Measurements from ENCODE around the gene MBL2.
A peak's percentile ranks its signal among the peaks of the same experiment; 100 is the strongest.

Gene MBL2

DNA sequence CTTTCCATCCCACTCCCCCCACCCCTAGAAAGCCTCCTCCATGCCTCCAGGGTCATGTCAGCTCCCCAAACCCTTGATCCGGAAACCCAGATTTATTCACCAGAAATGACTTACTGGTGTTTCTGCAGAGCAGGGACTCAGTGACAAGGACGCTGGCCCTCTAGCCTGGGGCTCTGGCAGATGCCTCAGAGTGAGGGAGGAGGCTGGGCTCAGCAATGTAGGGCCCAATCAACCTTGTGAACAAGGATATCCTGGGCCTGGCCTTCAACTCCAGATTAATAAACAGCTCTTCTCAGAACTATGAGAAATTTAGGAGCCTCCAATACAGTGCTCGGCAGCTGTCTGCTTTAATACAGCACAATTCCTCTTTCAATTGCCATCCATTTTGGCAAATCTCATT, at the start of gene MBL2:
Gene MBL2 (minus strand): TSS at position 162 of the 400 bp plus-strand sequence. CDS start 1,149 bp downstream, outside the sequence.
- DNase-seq (ENCODE audit: low read depth, low spot score), result no peak
- ChIA-PET POLR2A (no interaction called here), CTCF (interaction anchor here (1.7 to 16.8 kb wide), 3 partner anchors 7 to 129 kb away, joined by 7 to 482 read pairs (median 68); no protein-coding TSS in a partner anchor)
- TF ChIP-seq CTCF (IDR thresholded peaks at IDR 0.05; ENCODE audit: insufficient read depth, low read length, missing control alignments), result no peak
- H3K4me3 ChIP-seq (ENCODE audit: low read depth, low read length), result no peak within 1 kb of the TSS

DNA sequence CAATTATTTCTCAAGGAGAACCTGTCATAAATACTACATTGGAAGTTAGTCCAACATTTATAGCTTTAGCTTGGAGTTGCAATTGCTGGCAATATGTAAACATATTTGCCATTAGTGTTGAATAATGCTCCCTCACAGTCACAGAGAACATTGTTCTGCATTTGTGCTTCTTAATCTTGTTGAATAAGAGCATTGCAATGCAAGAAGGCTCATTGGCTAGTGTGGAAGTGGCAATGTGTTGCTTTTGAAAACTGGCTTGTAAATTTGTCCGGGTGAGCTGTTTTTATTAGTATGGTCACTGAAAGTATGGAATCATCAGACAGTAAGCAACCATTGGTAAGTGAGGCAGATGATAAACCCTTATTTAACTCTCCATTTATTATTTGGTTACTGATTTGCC, 47.7 kb upstream of the MBL2 start:
- ChIA-PET POLR2A (no interaction called here), CTCF (interaction anchor here (0.7 to 0.9 kb wide), 2 partner anchors 10 to 21 kb away, joined by 3 read pairs; no protein-coding TSS in a partner anchor)
- H3K4me3 ChIP-seq (ENCODE audit: low read depth, low read length), result no peak overlapping the region
- DNase-seq (ENCODE audit: low read depth, low spot score), result no peak
- no peak for TF ChIP-seq CTCF (IDR thresholded peaks at IDR 0.05; ENCODE audit: insufficient read depth, low read length, missing control alignments)

DNA sequence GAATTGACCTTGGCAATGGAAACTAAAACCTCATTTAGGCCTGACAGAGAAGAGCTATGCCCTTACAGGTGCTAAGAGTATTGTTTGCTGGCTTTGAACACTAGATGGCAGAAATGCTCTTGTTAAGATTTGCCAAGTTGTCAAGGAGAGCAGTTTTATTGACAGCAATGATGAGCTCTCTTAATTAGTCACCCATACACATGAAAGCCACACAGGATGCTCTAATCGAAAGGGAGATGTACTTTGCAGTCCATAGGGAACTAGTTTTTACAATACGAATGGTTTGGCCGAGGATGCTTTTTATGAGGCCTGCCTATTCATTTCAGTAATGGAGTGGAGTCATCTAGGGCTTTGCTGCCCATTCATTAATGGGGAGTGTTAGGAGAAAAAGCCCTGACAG, 45.4 kb upstream of the MBL2 start:
- peak; percentile 54 for TF ChIP-seq CTCF (IDR thresholded peaks at IDR 0.05; ENCODE audit: insufficient read depth, low read length, missing control alignments)
- CTCF ChIA-PET, result interaction anchor here (0.6 to 3.0 kb wide), 20 partner anchors 11 to 497 kb away, joined by 3 to 20 read pairs (median 4); no protein-coding TSS in a partner anchor
- H3K4me3 ChIP-seq (ENCODE audit: low read depth, low read length), result no peak overlapping the region
- POLR2A ChIA-PET, result no interaction called here
- DNase-seq (ENCODE audit: low read depth, low spot score), result no peak

DNA sequence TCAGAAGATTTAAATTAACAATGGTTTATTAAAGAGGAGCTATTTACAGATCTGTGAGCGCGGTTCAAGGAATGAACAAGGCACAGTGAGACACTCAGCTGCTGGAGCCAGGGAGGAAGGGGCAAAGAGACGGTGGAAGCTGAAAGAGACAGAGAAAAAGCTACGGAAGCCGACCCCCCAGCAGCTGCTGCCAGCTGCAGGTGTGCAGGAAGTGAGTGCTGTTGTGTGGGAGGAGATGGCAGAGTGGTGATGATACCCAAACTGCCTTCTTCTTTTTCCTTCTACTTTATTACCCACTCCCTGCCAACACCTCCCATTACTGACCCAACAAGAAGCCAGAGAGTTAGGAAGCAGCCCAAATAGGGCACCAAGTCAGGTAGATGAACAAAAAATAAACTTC, 41.9 kb upstream of the MBL2 start:
- ChIA-PET CTCF (interaction anchor here (1.3 to 1.6 kb wide), 2 partner anchors 34 to 36 kb away, joined by 3 read pairs; no protein-coding TSS in a partner anchor), POLR2A (no interaction called here)
- DNase-seq (ENCODE audit: low read depth, low spot score), result no peak
- TF ChIP-seq CTCF (IDR thresholded peaks at IDR 0.05; ENCODE audit: insufficient read depth, low read length, missing control alignments), result no peak
- H3K4me3 ChIP-seq (ENCODE audit: low read depth, low read length), result no peak overlapping the region

- no peak for DNase-seq (ENCODE audit: low read depth, low spot score)
- no peak for TF ChIP-seq CTCF (IDR thresholded peaks at IDR 0.05; ENCODE audit: insufficient read depth, low read length, missing control alignments)
- ChIA-PET CTCF (no interaction called here), POLR2A (no interaction called here)
- no peak overlapping the region for H3K4me3 ChIP-seq (ENCODE audit: low read depth, low read length)
Observed at GRCh38 chr10:52811776-52812175, 39.2 kb upstream of the MBL2 start.

DNA sequence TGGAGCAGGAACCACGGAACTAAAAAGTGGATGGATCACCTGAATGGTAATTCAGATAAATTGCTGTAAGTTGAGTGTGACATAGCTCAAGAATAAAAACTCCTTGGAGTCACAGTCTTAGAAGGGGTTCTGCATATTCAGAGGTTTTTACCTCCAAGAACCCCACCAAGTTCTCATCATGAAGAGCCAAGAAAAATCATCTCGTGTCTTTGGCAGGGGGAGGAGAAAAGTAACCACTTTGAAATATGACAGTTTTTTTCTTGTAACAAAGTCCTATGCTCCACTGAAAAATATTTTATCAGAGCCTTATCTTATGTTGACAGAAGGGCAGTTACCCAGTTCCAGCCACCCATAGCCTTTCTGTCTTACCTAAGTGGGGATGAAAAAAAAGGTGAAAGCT, 38.2 kb upstream of the MBL2 start:
- CTCF ChIA-PET, result no interaction called here
- H3K4me3 ChIP-seq (ENCODE audit: low read depth, low read length), result no peak overlapping the region
- POLR2A ChIA-PET, result no interaction called here
- no peak for DNase-seq (ENCODE audit: low read depth, low spot score)
- TF ChIP-seq CTCF (IDR thresholded peaks at IDR 0.05; ENCODE audit: insufficient read depth, low read length, missing control alignments), result no peak
